Measurements from ENCODE around the gene TSPAN12.

TSPAN12 gene

DNA sequence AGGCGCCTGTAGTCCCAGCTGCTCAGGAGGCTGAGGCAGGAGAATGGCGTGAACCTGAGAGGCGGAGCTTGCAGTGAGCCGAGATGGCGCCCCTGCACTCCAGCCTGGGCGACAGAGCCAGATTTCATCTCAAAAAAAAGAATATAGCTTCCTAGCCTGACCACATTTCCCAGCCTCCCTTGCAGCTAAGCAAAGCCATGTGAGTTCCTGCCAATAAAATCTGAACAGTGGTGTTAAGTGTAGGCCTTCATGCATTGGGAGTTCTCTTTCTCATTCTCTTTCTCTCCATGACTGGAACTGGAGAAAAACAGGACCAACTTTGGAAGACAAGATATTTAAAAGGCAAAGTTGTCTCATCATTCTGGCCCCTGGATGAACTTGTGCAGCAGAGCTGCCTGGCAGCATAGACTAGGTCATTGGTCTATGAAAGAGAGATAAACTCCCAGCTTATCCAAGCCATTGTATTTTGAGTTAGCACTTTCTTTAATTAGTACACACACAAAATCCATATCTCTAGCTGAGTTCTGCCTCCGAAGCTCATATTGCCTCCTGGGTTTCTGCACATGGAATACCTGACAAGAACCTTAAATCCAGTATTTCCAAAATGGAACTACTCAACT is 60.8 kb downstream of the TSPAN12 start:
- H3K4me3 ChIP-seq (ENCODE audit: low read length), result no peak overlapping the region
- TF ChIP-seq, protein P1, sequence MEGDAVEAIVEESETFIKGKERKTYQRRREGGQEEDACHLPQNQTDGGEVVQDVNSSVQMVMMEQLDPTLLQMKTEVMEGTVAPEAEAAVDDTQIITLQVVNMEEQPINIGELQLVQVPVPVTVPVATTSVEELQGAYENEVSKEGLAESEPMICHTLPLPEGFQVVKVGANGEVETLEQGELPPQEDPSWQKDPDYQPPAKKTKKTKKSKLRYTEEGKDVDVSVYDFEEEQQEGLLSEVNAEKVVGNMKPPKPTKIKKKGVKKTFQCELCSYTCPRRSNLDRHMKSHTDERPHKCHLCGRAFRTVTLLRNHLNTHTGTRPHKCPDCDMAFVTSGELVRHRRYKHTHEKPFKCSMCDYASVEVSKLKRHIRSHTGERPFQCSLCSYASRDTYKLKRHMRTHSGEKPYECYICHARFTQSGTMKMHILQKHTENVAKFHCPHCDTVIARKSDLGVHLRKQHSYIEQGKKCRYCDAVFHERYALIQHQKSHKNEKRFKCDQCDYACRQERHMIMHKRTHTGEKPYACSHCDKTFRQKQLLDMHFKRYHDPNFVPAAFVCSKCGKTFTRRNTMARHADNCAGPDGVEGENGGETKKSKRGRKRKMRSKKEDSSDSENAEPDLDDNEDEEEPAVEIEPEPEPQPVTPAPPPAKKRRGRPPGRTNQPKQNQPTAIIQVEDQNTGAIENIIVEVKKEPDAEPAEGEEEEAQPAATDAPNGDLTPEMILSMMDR (IDR thresholded peaks at IDR 0.05; ENCODE audit: insufficient read depth, low read depth, low read length, missing control alignments), result no peak
- DNase-seq (ENCODE audit: low read depth), result no peak

DNA sequence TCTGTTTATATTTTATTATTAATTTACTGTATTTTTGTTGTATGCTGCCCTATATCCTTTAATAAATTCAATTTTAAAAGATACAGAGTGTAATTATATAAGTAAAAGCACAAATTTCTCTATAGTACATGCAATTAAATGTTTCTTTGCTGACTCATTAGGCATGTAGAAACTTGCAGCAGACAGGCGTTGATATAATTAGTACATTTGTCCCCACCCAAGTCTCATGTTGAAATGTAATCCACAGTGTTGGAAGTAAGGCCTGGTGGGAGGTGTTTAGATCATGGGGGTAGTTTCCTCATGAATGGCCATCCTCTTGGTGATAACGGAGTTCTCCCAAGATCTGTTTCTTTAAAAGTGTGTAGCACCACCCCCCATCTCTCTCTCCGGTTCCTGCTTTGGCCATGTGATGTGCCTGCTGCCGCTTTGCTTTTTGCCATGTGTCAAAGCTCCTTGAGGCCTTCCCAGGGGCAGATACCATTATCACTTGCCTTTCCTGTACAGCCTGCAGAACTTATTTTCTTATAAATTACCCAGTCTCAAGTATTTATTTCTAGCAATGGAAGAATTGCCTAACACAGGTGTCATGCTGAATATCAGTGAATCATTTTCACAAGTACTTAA is 63.7 kb downstream of the TSPAN12 start:
- DNase-seq (ENCODE audit: low read depth), result peak; percentile 78
- TF ChIP-seq, protein P1 (IDR thresholded peaks at IDR 0.05; ENCODE audit: insufficient read depth, low read depth, low read length, missing control alignments), result no peak
- no peak overlapping the region for H3K4me3 ChIP-seq (ENCODE audit: low read length)

DNA sequence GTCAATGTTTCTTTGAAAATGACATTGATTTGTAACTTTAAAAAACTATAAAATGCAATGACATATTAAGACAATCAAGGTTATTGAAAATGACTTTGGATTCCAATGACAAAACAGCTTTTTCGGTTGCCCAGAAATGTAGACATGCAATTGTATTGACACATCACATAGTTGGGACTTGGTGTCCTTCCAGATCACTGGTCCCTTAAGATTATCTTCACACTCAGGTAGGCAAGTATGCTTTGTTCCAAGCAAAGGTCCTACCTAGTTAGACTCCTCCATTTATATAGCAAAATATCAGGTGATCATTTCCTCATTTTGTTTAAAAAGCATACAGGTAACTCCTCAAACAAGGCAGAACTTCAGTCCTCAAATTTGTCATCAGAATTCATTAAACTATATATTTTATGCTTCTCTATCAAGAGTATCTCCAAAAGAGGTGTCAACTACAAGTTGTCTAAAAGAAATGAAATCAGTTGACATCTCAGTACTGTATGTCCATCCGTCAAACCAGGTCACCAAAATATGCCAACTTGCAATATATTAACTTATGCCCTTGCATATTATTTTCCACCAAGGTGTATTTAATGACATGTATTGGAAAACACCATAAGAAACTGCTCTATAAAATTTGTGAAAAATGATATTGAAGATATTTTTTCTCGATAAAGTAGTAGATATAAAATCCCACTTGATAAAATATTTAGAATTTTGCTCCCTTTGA is 64.6 kb downstream of the TSPAN12 start:
- TF ChIP-seq, protein P1 (IDR thresholded peaks at IDR 0.05; ENCODE audit: insufficient read depth, low read depth, low read length, missing control alignments), result no peak
- no peak for DNase-seq (ENCODE audit: low read depth)
- H3K4me3 ChIP-seq (ENCODE audit: low read length), result no peak overlapping the region

DNA sequence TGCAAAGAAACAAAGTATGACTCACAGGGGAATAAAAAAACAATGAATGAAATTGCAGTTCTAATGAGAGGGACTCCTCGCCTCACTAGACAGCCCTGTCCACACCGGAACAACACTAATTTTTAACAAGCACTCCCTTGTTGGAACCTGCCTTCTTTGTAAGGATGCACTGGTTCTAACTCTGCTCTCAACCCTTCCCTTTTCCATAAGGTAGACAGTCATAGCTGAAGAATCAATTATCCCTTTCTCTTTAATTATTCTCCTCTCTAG is 65.1 kb downstream of the TSPAN12 start:
- TF ChIP-seq, protein P1 (IDR thresholded peaks at IDR 0.05; ENCODE audit: insufficient read depth, low read depth, low read length, missing control alignments), result no peak
- H3K4me3 ChIP-seq (ENCODE audit: low read length), result no peak overlapping the region
- DNase-seq (ENCODE audit: low read depth), result peak; percentile 52

DNA sequence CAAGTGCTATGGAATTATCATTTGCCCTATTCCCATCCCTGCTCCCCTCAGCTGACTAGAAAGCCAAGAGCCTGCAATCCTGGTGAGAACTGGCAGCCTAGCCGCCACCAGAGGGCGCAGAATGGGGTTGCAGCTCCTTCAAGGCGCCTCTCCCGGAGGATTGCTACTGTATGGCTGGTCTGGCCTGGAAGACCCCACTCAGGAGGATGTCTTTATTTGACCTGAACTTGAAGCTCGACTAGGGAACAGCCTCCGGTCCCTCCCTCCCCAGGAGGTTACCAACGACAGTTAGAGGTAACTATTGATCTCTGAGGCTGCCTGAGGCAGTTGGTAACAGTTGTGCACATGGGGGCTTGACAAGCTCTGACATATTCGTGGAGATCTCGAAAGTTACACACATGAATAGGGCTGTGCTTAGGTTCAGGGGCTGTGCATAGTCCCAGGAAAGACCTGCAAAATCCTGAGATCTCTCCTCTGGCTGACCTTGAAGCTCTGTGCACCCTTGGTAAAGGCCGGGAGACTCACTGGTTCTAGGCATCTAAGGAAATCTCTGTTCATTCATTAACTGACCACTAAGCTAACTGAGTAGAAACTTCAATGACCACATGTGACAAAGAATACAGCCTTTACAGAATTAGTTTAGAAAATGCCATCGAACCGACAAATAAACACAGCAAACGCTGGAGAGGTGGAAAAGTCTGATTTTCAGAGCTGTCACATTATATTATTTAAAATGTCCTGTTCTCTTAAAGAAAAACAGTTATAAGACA is 65.7 kb downstream of the TSPAN12 start:
- H3K4me3 ChIP-seq (ENCODE audit: low read length), result no peak overlapping the region
- TF ChIP-seq, protein P1 (IDR thresholded peaks at IDR 0.05; ENCODE audit: insufficient read depth, low read depth, low read length, missing control alignments), result peak; percentile 93

DNA sequence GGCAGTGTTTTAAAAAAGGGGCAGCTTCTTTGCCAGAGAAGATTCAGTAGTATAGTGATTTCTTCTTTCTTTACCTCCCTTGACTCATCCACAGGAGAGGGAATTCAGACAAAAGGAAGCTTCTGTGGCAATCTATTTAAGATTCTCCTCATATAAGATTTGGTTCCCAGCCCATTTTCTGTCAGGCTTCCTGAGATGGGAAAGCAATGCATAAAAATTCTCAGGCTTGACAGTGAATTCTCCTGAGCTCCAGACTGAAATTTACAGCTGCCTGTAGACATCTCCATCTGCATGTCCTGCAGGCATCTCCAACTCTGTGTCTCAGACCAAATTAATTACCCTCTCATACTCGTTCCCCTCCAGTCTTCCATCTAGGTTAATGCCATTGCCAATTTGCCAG is 72.8 kb downstream of the TSPAN12 start:
- TF ChIP-seq, protein P1 (IDR thresholded peaks at IDR 0.05; ENCODE audit: insufficient read depth, low read depth, low read length, missing control alignments), result no peak
- no peak overlapping the region for H3K4me3 ChIP-seq (ENCODE audit: low read length)
- no peak for DNase-seq (ENCODE audit: low read depth)

More for the DNA sequence above, 65.7 kb downstream of the TSPAN12 start:
- peak; percentile 79 for DNase-seq (ENCODE audit: low read depth)
